Right lobe of liver (tissue), 6 donors: Measurements from ENCODE around the gene LTBP1. TPM values are rescaled to one million over a fixed set of nuclear protein-coding genes. Genes with fewer than 3 reads are reported as not detected.

Experiments used
- ATAC-seq, 4 donors: fragments of 200-7000 bp; cut with Tn5 transposase; one replicate each; pipeline ENCODE4 v1.9.1; 2020; ENCODE audit warnings: mild to moderate bottlenecking in 4 of 4, moderate library complexity in 4 of 4
- DNase-seq, 3 donors: peaks; one replicate each; pipeline ENCODE4 v3.0.0-alpha.2; 2020
- H3K27ac ChIP-seq, 3 donors: fragments of 200-600 bp; one replicate each; pipeline ENCODE4 v1.8.0; 2022
- H3K27me3 ChIP-seq, 2 donors: fragments of 200-600 bp; one replicate each; pipeline ENCODE4 v1.8.0; 2022
- H3K36me3 ChIP-seq, 4 donors: fragments of 200-600 bp; sonication (generic) in 1 of 4; one replicate each; pipeline versions ENCODE4 v1.5.1 to v1.8.0; 2017 to 2022; ENCODE audit warnings: control low read depth in 1 of 4
- H3K4me1 ChIP-seq, 4 donors: fragments of 200-600 bp; sonication (generic) in 1 of 4; one replicate each; pipeline versions ENCODE4 v1.5.1 to v1.8.0; 2017 to 2022; ENCODE audit warnings: control low read depth in 1 of 4
- H3K4me3 ChIP-seq, 3 donors: fragments of 200-600 bp; one replicate each; pipeline ENCODE4 v1.8.0; 2022
- H3K9me3 ChIP-seq, 4 donors: fragments of 200-600 bp; sonication (generic) in 1 of 4; one replicate each; pipeline versions ENCODE4 v1.5.1 to v1.8.0; 2017 to 2022; ENCODE audit warnings: control low read depth in 1 of 4
- POLR2A ChIP-seq: fragments of 450-650 bp; IDR thresholded peaks from one replicate; pipeline ENCODE4 v1.6.1; 2017; ENCODE audit warnings: antibody characterized with exemption, mild to moderate bottlenecking
- WGBS: methylation state at CpG from one replicate; pipeline ENCODE4 v1.1.6; 2018; ENCODE audit warnings: low coverage, low lambda C conversion rate; ENCODE audit not compliant: insufficient coverage; ENCODE audit errors: missing lambda C conversion rate; 5-methylcytosine and 5-hydroxymethylcytosine counted together
- intact Hi-C, 2 donors: fragments of 100-400 bp; cut with DNase I; formaldehyde crosslinking; loops; one replicate each; pipeline versions ENCODE4 v1.11.2 to v1.14.1; 2022
- total RNA-seq, 6 experiments: library from RNA; depleted of rRNA in 2 of 6; stranded (reverse); fragments of >200 nt in 2 of 6; fragmentation: NEBNext Ultra II Directional in 3 of 6; extraction: Animal tissue kit (Norgen Biotek cat#: 25700) in 3 of 6; gene quantifications; one replicate each; pipeline versions ENCODE4 v1.1.0 to v1.2.4, GENCODE V29; 2016 to 2023
- TF ChIP-seq, protein P1 (sequence below), 4 donors: fragments of 200-600 bp in 3 of 4; fragments of 450-650 bp in 1 of 4; IDR thresholded peaks; one replicate each; pipeline versions ENCODE4 v1.5.1 to v1.8.0; 2016 to 2022; ENCODE audit warnings: antibody characterized with exemption in 4 of 4, mild to moderate bottlenecking in 2 of 4
- donor health status: DM: no; HTN: yes; CAD: no.
- donor health status: DM: no; HTN: no; CAD: no.
- donor health status: DM: no; HTN: no; CAD: no.
- donor health status: DM: no; HTN: yes; CAD: no.
- donor health status: DM: no; HTN: yes; CAD: no.

The LTBP1 gene
- total RNA-seq, 6 experiments from 2014 or later: 5.4 to 14.2 (median 9.1) TPM

GRCh38 chr2:33011941-33012340 is 65.2 kb downstream of the LTBP1 start:
- ATAC-seq: no peak
- no peak for DNase-seq
- Histone ChIP-seq H3K27ac (no peak overlapping the region), H3K36me3 (no peaks in the 10 kb centered on the region), H3K27me3 (no peaks in the 10 kb centered on the region), H3K4me3 (no peak overlapping the region), H3K4me1 (peaks cover 0 to 26% (median 10%) of the 10 kb centered on the region in 4 donors), H3K9me3 (no peaks in the 10 kb centered on the region)
- 89% methylated on average over 2 of the region's 3 CpGs for WGBS
- no peak for TF ChIP-seq POLR2A
- TF ChIP-seq, protein P1, sequence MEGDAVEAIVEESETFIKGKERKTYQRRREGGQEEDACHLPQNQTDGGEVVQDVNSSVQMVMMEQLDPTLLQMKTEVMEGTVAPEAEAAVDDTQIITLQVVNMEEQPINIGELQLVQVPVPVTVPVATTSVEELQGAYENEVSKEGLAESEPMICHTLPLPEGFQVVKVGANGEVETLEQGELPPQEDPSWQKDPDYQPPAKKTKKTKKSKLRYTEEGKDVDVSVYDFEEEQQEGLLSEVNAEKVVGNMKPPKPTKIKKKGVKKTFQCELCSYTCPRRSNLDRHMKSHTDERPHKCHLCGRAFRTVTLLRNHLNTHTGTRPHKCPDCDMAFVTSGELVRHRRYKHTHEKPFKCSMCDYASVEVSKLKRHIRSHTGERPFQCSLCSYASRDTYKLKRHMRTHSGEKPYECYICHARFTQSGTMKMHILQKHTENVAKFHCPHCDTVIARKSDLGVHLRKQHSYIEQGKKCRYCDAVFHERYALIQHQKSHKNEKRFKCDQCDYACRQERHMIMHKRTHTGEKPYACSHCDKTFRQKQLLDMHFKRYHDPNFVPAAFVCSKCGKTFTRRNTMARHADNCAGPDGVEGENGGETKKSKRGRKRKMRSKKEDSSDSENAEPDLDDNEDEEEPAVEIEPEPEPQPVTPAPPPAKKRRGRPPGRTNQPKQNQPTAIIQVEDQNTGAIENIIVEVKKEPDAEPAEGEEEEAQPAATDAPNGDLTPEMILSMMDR (IDR thresholded peaks at IDR 0.05): no peak
- intact Hi-C loops: no loop called here

- WGBS: 77% methylated on average over 3 of the region's 3 CpGs
- Histone ChIP-seq H3K27me3 (no peaks in the 10 kb centered on the region), H3K4me3 (no peak overlapping the region), H3K27ac (no peak overlapping the region), H3K4me1 (peaks cover 0 to 26% (median 10%) of the 10 kb centered on the region in 4 donors), H3K9me3 (no peaks in the 10 kb centered on the region), H3K36me3 (no peaks in the 10 kb centered on the region)
- DNase-seq (no peak), ATAC-seq (no peak)
- intact Hi-C loops: no loop called here
- TF ChIP-seq, protein P1 (IDR thresholded peaks at IDR 0.05): no peak
Measured at GRCh38 chr2:33013684-33014110, 66.9 kb downstream of the LTBP1 start.

GRCh38 chr2:33014268-33014667 is 67.5 kb downstream of the LTBP1 start:
- Histone ChIP-seq H3K36me3 (no peaks in the 10 kb centered on the region), H3K9me3 (no peaks in the 10 kb centered on the region), H3K27ac (no peak overlapping the region), H3K4me1 (peaks cover 0 to 26% (median 10%) of the 10 kb centered on the region in 4 donors), H3K4me3 (no peak overlapping the region), H3K27me3 (no peaks in the 10 kb centered on the region)
- intact Hi-C loops: no loop called here
- TF ChIP-seq, protein P1 (IDR thresholded peaks at IDR 0.05): no peak
- TF ChIP-seq POLR2A: no peak
- peak; percentile 22 to 46 (median 36) for ATAC-seq
- no peak for DNase-seq
- 32% methylated on average over 2 of the region's 2 CpGs for WGBS

- DNase-seq (no peak), ATAC-seq (peak; percentile 89 to 95 (median 90))
- no peaks in the 10 kb centered on the region for H3K27me3 ChIP-seq
- peaks cover 0 to 26% (median 10%) of the 10 kb centered on the region in 4 donors for H3K4me1 ChIP-seq
- intact Hi-C loops: no loop called here
- TF ChIP-seq, protein P1 (IDR thresholded peaks at IDR 0.05): no peak
- no peak for TF ChIP-seq POLR2A
- H3K36me3 ChIP-seq: no peaks in the 10 kb centered on the region
- WGBS: 26% methylated on average over 4 of the region's 4 CpGs
- H3K4me3 ChIP-seq: no peak overlapping the region
- H3K27ac ChIP-seq: peak overlapping the region in 2 of 3 donors; percentile 47 to 55
- no peaks in the 10 kb centered on the region for H3K9me3 ChIP-seq
Measured at GRCh38 chr2:33015421-33016142, 68.8 kb downstream of the LTBP1 start.
